Cardiac fibroblast (primary cell): ENCODE data around the gene MEGF11.

ENCODE experiments used
- DNase-seq, 2 donors: peaks; one replicate each; pipeline versions ENCODE4 v3.0.0 to v3.0.0-alpha.2; 2010; ENCODE audit warnings: low read depth in 2 of 2
- H3K4me3 ChIP-seq, 2 donors: replicated peaks in 1 of 2; 1 replicate in 1 of 2; 2 replicates in 1 of 2; pipeline ENCODE4 v1.5.1; 2011; ENCODE audit warnings: low read depth in 2 of 2, low read length in 2 of 2, mild to moderate bottlenecking in 2 of 2, moderate library complexity in 1 of 2
- CTCF ChIP-seq: IDR thresholded peaks from one replicate; pipeline ENCODE4 v1.5.1; 2011; ENCODE audit warnings: low read depth, mild to moderate bottlenecking, low read length, inconsistent platforms

The MEGF11 gene

GRCh38 chr15:65985387-65985786 lies 268.2 kb downstream of the MEGF11 start:
- TF ChIP-seq CTCF, result no peak
- no peak for DNase-seq
- no peak overlapping the region for H3K4me3 ChIP-seq

DNA sequence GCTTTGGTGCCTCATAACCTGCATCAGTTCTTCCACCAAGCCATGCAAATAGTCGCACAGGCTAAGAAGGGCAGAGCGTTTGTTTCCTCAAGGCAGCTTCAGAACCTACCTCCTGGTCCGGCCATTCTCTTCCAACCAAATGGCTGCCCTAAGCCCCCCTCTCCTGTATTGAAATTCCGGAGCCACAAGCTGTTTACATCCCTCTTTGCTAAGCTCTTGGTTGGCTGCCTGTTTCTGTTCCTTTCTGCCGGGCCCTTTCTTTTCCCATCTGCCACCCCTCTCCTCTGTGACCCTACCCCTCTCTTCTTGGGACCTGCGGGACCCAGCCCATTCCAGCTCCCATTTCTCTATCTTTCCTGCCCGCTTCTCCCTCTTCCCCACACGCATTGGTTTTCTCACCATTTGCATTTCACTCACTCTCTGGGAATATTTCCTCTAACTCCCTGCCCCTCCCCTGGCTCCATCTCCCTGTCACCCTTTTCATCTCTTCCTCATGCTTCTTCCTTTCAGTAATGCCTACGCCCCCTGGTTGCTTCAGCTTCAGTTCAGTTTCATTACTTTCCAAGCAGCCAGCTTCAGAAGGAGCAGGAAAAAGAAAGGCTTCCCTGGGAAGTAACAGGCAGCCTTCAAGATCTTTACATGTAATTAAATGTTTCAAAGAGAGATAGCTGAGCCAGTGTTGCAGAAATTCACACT lies 270.8 kb downstream of the MEGF11 start:
- TF ChIP-seq CTCF, result no peak
- DNase-seq, result no peak
- no peak overlapping the region for H3K4me3 ChIP-seq

- H3K4me3 ChIP-seq, result no peak overlapping the region
- DNase-seq, result no peak
- no peak for TF ChIP-seq CTCF
These were observed 271.5 kb downstream of the MEGF11 start for GRCh38 chr15:65981837-65982626.

DNA sequence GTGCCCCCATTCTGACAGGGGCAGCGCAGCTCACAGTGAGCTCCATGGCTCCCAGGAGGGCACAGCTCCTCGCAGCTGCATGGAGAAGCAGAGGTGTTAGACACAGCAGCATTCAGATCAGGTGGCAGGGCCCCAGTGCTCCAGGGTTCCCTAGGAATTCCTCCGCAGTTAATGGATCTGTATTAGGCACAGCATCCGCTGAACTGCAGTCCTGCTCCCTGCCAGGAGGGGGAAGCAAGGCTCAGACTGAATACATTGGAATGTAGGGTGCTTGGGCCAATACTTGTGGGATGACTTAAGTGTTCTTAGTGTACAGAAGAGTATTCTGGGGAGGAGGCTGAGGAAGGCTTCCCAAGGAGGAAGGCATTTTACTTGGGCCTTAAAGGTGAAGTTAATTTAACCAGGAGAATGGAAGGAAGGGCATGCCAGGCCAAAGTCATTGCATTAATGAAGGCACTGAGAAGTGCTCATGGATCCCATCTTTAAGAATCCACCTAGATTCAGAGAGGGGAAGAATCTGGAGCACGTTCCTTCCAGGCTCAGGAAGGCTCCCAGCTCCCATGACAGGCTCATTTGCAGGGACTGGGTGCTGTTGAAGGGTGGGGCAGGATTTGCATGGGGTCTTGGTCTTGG lies 272.6 kb downstream of the MEGF11 start:
- peak; percentile 91 for TF ChIP-seq CTCF
- DNase-seq, result peak; percentile 85 to 86
- H3K4me3 ChIP-seq, result no peak overlapping the region

DNA sequence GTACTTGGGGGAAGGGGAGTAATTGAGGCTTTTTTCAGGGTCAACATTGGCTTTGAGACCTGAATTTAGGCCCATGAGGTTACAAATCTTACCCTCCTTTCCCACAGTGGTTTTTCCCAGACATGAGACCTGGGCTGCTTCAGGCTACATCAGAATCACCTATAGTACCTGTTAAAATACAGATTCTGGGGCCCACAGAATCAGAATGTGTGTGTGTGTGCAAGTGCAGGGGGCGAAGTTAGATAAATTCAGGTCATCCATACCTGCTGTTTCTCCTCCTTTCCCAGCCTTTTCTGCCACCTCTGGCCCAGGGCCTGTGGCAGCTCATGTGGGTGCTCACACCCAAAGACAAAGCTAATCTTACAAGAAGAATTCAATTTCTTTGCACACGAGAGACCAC lies 273.7 kb downstream of the MEGF11 start:
- H3K4me3 ChIP-seq, result no peak overlapping the region
- DNase-seq, result no peak
- TF ChIP-seq CTCF, result no peak

GRCh38 chr15:65979316-65979715 lies 274.2 kb downstream of the MEGF11 start:
- no peak overlapping the region for H3K4me3 ChIP-seq
- no peak for TF ChIP-seq CTCF
- DNase-seq, result peak in 1 of 2 donors; percentile 20
